Right renal cortex interstitium (tissue), 3 donors: Measurements from ENCODE around the gene RAB13. TPM values are rescaled to one million over a fixed set of nuclear protein-coding genes. Genes with fewer than 3 reads are reported as not detected.

Experiments
- DNase-seq, 3 donors: peaks; one replicate each; pipeline ENCODE4 v3.0.0-alpha.2; 2013; ENCODE audit warnings: low read depth in 3 of 3, low spot score in 2 of 3
- polyA plus RNA-seq, 3 donors: library from polyadenylated mRNA; unstranded; fragments of 120-200 nt; gene quantifications; one replicate each; pipeline ENCODE4 v1.2.1, GENCODE V29; 2013; ENCODE audit not compliant: insufficient read length in 3 of 3

RAB13 gene
- polyA plus RNA-seq, 3 donors, result 178 to 193 (median 182) TPM

DNA sequence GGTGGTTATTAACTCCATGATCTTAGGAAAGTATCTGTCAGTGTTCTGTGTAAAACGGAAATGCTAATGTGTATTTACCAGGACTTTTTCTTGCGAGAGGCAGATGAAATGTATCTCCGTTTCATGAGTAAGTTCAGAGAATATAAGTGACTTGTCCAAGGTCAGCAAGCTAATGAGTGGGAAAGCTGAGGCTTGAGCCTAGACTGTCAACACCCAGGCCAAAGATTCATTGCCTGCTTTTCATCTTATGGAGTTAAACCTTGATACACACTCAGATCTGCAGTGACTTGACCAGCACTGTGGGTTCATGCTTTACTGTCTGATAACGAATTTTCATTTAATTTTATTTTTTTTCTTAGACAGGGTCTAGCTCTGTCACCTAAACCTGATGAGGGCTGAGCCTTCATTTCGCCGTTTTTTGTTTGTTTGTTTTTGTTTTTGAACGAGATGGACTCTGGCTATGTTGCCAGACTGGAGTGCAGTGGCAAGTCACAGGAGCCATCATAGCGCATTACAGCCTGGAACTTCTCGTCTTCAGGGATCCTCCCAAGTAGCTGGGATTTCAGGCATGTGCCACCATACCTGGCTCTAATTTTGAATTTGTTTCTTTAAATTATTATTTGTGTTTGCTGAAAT lies 7.7 kb downstream of the RAB13 start:
- DNase-seq, result no peak

DNA sequence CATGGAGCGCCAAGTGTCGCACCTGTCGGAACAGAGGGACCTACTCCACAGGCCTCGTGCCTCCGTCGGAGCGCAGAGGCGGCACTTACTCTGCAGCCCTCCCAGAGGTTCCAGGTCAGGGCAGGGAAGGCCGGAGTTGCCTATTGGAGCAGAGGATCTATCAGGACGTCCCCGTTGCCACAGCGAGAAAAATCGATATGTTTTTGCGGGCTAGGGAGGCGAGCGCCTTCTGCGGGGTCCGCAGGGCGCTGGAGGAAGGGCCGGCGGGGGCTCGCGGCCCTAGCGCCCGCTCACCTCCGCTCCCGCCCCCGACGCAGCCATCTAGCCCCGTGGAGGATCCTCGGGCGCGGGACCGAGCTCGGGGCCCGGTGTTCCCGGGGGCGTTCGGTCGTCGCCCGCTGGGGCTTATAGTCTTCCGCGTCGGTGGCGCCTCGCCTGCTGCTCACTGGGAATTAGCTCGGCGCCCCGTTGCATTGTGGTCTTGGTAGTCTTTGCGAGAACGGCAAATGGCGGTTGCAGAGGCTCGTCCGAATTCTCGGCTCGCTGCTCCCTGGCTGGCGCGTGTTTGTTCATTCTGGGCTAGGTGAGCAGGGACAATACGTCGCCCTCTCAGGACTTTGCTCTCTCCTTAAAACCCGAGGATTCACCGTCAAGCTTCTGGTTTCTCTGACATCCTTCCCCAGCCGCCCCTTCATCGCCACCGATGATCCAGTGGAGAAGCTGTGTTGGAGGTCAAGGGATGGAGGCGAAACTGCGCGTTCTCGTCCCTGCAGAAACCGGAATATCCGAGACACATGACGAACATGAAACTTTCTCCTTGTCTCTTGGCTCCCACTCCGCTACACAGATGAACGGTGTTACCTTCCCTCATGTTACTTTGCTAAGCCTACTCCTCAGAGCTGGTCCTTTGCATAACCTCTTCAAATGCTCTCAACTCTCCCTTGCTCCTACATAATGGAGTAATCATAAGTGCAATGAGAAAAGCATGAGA lies 8.6 kb downstream of the RAB13 start, which contains the start of gene JTB:
TSS of gene JTB (minus strand) at position 425 of the 991 bp plus-strand sequence. CDS start at position 3, 422 bp downstream.
- DNase-seq, result no peak

DNA sequence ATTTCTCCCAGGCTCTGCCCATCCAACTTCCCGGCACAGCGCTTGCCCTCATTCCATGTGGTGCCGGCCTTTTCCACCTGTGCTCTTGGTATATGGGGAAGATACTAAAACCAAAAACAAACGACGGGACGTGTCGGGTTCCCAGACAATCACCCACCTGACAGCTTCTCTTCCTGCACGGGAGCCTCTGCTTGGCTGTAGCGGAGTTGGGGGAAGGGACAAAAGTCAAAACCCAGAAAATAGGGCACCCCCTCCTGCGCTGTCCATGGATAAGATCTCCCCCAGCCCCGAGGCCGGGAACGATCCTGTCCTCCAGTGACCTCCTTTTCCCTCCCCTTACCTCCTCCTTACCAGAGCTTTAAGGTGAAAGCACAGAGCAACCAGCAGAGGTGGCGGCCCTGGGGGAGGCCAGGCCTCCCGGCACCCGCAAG lies 9.3 kb downstream of the RAB13 start:
- DNase-seq, result no peak

DNA sequence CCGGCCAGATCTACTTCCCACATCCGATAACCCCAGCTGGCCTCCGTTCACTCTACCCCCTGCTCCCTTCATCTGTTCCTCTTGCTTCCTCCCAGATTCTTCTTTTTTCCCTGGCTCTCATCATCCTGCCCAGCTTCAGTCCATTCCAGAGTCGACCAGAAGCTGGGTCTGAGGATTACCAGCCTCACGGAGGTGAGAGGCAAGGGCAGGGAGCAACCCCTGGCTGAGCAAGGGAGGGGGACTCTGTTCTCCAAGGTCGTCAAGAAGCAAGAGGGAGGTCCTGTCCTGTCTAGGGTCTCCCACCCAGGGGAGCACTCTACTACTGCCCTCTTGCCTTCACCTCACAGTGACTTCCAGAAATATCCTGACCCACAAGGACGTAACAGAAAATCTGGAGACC lies 12.6 kb downstream of the RAB13 start:
- no peak for DNase-seq

DNA sequence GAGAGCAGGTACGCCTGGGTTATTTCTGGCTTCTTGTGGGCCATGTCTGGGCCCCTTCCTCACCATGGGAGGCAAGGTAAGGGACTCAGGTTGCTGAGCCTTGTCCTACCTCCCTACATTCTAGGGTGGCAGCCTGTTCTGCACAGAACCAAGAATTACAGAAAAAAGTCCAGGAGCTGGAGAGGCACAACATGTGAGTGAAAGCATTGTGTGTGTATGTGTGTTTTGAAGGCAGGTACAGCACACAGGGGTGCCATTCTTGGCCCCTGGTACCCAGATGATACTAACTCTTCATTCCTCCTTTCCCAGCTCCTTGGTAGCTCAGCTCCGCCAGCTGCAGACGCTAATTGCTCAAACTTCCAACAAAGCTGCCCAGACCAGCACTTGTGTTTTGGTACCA lies 13.1 kb downstream of the RAB13 start:
- no peak for DNase-seq

DNA sequence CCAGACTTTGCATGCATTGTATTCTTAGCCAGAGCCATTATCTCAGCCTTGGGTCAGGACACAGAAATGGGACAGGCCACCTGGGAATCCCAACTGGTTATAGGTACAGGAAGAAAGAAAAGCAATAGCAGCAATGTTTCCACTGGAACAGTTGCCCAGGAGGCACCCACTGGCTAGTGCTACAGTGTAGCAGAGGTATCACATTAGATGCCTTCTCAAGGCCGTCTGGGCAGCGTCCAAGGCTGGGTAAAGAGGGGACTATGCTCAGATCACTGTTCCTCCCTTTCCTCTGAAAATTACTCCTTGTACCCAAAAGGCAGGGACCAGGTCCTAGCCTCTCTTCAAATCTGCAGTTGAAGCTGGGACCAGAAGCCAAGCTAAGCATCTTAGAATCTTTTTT lies 15.8 kb downstream of the RAB13 start:
- no peak for DNase-seq

DNA sequence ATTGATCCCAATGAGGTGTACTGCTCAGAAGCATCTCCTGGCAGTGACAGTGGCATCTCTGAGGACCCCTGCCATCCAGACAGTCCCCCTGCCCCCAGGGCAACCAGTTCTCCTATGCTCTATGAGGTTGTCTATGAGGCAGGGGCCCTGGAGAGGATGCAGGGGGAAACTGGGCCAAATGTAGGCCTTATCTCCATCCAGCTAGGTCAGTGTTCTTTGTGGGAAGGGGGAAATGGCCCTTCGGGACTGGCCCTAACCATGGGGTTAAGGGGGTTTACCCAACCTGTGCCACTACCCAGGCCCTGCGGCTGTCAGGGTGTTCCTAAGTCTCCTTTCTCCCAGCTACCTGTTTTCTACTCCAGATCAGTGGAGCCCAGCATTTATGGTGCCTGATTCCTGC lies 17.2 kb downstream of the RAB13 start:
- no peak for DNase-seq

DNA sequence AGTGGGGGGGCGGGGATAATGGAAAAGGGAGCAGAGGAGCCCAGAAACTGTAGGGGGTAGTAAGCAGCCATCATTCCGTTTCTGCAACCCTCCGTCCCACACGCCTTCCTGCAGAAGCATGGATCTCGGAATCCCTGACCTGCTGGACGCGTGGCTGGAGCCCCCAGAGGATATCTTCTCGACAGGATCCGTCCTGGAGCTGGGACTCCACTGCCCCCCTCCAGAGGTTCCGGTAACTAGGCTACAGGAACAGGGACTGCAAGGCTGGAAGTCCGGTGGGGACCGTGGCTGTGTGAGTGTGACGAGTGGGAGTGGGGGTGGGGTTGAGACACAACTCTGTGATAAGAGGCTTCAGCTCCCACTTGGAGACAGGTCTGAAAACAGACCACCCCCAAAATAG lies 17.7 kb downstream of the RAB13 start:
- no peak for DNase-seq

DNA sequence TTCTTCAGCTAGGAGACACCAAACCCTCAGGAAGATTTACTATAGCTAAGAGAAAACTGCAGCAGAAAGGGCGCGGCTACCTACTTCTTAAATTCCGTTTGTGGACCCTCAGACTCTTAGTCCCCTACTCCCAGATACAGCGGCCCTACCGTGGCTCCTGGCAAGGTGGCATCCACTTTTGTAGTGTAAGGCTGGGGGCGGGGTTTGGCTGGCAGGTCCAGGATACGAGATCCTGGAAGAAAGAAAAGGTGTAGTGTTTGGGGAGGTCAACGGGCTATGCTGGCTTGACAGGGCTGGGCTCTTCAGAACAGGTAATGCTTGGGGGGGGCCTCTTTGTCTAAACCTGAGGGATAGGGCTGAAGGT lies 18.2 kb downstream of the RAB13 start:
- DNase-seq, result no peak

DNA sequence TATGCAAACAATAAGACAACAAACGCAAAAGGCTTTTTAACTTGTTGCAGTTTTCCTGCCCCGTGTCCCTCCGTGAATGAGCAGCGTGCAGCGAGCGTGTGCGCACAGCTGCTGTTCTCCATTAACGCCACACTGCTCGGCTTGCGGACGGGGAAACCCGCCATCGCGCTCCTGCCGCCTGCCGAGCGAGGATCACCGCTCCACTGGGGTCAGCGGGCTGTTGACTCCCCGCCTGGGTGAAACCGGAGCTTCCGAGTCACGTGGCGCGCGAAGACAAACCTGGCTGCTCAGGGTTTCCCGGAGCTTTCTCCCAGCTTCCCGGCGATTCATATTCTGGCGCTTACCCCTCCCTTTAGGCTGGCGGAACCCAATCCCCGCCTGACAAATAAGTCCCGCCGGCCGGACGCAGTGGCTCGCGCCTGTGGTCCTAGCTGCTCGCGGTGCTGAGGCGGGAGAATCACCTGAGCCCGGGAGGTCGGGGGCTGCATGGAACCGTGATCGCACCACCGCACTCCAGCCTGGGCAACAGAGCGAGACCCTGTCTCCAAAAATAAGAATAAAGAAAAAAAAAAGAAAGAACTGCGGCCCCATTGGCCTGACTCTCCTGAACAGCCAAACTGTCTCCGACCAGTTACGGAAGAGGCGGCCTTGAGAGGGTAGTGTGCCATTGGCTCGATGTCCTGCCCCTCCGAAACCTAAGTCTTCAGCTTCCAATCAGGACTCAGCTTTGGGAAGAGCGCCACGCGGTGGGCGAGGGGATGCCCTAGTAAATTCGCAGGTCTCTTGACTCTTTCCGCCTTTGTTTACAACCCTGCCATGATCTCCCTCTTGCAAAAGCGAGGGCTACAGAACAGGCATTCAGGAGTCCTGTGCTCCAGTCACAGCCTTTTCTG lies 18.8 kb downstream of the RAB13 start, which contains the start of gene CREB3L4:
TSS of gene CREB3L4 (plus strand) at position 796 of the 893 bp plus-strand sequence. CDS start 624 bp downstream, outside the sequence.
- peak; percentile 90 to 96 (median 94) for DNase-seq

DNA sequence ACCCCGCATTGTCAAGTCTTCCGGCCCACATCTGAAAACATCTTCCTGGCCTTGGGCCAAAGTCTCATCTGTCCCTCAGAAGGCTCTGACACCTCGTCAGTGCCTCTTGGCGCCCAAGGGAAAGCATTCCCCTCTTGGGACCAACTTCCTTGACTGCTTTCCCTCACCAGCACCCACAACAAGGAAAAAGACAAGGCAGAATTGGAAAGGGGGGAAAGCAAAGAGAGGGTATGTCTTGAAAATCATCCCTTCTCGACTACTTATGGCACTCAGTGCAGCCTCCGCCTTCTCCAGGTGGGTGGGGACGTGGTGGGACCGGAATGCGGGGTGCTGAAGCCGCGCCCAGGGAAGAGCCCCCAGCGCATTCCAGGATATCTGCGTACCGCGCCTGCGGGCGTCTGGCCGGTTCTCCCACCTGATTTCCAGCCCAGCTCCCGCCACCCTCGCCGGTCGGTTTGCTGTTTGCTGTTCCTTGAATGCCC lies 22.2 kb downstream of the RAB13 start:
- no peak for DNase-seq

DNA sequence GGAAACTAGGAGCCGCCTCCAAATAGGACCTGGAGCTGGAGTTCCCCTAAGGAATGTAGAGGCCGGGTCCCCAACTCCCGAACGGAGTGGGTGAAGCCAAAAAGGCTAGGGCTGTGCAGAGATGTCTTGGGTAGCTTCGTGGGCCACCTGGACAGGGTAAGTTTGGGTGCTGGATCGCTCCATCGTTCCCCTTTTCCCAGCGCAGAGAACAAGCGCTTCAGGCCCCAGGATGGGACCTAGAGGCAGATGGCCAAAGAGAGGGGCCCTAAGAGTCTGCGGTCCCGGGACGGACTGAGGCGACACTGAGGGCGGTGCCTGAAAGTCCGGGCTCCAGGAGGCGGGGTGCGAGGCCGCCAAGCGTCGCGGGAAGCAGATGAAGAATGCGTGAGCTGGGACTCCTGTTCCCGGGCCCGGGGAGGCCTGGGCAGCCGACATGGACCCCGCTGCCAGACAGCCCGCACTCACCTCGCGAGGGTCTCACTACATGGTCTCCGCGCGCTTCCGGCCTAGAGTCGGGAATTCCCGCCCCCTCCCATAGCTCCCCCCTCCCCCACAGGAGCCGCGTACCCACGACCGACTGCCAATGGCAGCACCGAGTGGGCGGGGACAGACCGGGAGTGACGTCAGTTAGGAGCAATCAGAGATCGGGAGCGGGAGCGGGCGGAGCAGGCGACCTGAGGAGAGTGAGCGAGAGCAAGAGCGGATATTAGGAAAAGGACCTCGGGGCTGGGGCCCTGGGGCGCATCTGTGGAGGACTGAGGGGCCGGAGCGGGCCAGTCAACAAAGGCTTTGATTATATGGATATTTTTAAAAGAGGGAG lies 22.9 kb downstream of the RAB13 start, which contains the start of gene SLC39A1:
TSS of gene SLC39A1 (minus strand) at position 508 of the 820 bp plus-strand sequence. CDS start 822 bp downstream, outside the sequence.
- peak; percentile 93 to 98 (median 94) for DNase-seq

DNA sequence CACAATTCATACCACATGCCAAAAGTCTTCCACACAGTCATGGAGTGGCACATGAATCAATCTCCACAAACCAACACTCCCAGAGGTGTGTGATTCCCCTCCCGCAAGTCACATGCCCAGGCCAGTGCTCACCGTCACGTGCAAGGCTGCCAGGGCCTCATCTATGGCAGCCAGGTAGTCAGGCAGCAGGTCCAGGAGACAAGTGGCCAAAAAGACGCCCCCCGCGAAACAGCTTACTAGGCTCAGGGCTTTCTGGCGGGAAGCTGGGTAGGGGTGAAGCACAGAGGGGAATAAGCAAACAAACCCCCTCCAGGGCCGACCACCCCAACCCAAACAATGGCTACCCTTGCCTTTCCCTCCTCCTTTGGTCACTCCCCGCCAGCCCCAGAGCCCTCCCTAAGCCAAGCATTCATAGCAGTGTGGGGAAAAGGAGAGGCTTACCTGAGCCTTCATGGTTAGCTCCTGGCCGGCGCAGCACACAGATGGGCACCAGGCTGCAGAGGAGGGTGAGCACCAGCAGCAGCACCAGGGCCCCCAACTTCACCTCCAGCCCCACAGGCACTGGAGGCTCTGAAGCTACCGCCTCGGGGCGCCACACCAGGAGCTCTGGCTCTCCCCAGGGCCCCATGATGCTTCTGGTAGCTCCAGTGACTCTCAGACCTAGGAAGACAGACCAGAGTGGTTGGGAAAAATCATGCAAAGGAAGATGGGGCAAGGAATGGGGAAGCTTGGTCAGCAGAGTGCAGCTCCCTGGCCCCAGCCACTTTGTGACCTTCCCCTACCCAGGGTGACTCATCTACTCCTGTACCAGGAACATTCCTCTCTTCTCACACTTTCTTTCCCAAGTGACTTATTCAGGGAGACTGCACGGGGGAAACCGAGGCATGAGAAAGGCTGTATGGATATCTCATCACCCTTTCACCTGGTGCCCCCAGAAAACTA lies 23.8 kb downstream of the RAB13 start:
- DNase-seq, result no peak

DNA sequence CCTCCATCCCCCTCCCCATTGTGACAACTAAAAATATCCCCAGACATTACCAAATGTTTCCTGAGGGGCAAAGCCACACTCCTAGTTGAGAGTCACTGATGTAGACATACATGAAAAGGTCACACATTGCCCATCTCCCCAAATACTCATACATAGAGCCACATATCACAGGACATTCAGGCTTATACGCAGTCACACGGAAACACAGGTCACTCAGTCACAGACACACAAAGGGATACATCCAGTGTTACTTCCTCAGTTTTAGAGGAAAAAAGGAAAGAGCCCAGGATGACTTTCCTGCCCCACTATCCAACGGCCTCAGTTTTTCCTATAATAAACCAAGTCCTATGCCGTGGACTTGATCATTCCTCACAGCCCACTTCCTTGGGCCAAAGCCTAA lies 24.7 kb downstream of the RAB13 start:
- DNase-seq, result no peak

DNA sequence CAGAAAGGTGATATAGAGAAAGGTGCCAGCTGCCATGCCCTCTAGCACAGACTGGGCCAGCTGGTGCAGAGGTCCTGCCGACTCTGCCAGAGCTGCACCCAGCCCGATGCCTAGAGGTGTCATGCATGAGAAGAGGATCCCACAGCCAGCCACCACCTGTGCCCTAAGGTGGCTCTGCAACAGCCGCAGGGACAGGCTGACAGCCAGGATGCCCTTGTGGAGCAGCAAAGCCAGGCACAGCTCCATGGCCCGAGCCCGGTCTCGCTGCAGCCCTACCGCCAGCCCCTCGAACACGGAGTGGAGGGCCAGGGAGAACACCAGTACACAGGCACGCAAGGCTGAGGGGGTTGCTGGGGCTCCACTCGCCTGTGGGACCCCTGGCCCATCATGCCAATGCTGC lies 25.9 kb downstream of the RAB13 start:
- no peak for DNase-seq

DNA sequence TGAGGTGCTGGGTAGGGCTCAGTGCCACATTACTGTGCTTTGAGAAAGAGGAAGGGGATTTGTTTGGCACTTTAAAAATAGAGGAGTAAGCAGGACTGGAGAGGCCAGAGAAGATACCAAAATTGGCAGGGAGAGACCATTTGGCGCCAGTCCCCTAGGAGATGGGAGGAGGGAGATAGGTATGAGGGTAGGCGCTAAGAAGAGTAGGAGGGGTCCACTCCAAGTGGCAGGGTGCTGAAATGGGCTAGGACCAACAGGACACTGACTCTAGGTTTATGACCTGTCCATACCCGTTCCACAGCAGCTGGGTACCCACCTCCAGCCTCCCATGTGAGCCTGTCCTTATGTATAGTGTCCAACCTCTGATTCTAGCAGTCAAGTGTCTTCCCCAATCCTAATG lies 26.7 kb downstream of the RAB13 start:
- no peak for DNase-seq

DNA sequence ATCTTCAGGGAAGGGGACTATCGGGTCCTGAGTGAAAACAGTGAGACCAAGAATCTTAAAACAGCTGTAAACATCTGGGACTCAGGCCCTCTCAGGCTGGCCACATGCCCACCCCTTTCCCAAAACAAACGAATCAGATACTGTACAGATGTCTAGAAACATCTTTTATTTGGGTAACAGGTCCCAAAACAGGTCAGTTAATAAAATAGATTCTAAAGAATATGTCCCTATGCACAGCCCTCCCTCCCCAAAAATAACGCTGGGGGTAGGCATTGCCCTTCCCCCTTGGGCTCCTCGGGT lies 27.2 kb downstream of the RAB13 start:
- DNase-seq, result no peak

DNA sequence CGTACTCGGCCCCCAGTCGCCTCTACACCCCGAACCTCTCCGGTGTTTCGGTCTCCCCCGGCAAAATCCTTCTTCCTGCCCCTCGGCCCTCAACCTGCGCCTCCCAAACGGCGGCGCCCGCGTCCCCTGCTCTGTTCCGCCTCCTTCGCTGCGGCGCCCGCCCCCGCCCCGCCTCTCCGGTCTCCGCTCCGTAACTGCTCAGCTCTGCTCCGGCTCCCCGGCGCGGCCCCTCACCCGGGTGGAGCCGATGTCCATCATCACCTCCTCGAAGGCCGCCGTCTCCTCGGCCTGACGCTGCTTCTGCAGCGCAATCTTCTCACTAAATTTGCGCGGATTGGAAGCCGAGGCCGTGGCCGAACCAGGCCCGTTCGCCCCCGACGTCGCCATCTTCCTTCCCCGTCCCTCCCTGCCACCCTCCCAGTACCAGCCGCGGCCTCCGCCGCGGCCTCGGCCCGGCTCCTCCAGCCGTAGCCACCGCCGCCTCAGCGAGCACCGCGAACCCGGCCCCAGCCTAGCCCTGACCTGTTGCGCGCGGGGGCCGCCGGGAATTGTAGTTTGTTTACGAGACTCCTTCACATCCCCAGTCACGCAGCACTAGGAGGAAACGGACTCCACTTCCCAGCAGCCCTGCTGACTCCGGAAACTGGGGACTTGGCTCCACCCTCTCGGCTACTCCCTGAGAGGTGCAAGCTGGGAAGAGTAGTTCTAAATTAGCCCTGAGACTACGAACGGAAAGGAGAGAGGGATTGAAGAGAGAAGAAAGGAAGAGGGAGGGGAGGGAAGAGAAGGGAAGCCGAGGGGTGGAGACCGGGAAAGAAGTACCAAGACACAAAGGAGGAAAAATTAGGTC lies 27.8 kb downstream of the RAB13 start, which contains the start of gene CRTC2:
TSS of gene CRTC2 (minus strand) at position 502 of the 850 bp plus-strand sequence. CDS start at position 387, 115 bp downstream.
- DNase-seq, result peak; percentile 95 to 98 (median 97)
